ENCODE measurements around the gene TUBB4B.
"Not testable (repeated sequence)": the region's sequence is repeated elsewhere in the genome, so short reads cannot be mapped to it uniquely, and the experiment has no call there.

The TUBB4B gene

DNA sequence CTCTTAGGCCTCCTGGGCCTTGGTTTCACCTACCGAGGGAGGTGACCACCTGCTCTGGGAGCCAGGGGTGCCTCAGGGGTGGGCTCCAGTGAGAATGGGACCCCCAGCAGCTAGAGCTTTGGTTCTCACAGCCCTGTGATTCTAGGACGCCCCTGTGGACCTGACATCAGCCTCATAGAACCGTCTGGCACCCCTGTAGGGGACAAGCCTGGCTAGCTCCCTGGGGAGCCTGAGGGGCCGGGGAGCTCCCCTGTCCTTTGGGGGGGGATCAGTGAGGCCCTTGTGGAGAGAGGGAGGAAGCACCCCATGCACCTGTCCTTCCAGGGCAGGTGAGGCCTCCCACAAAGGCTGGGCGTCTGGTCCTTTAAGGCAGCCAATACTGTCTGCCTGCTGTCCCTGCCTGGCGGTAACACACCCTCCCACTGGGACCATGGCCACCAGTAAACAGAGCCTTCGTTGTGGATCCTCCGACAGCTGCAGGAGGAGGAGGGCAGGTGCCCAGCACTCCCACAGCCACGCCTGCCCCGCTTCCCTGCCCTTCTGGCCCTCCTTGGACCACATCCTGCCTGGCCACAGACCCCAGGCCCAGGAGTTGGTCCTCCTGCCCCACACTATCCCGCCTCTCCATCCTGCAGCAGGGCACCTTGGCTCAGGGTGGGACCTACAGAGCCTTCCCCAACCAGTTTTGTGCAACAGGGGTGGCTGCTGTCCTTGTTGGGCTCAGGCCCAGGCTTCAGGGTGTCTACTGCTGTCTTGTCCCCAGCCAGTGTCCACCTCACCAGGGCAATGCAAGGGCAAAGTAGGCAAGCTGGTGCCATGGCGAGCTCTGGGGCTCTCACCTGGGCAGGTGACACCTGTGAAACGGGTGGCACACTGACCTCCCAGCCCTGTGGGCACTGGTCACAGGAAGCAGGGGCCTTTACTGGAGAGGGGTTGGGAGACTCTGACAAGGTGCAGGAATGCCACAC lies 3.0 kb upstream of the TUBB4B start:
- peak; percentile 38 for DNase-seq

DNA sequence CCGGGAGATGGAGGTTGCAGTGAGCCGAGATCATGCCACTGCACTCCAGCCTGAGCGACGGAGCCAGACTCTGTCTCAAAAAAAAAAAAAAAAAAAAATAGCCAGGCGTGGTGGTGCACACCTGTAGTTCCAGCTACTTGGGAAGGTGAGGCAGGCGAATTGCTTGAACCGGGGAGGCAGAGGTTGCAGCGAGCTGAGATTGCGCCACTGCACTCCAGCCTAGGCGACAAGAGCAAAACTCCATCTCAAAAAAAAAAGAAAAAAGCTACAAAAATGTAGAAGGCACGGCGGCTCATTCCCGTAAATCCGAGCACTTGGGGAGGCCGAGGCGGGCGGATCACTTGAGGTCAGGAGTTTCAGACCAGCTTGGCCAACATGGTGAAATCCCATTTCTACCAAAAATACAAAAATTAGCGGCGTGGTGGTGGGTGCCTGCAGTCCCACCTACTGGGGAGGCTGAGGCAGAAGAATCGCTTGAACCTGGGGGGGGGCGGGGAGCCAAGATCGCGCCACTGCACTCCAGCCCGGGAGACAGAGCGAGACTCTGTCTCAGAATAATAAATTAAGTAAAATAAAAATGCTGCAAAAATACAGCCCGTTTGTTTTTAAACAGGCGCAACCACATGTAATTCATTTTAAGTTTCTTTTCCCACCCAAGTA lies 1.4 kb upstream of the TUBB4B start:
- not testable (repeated sequence) for DNase-seq

DNA sequence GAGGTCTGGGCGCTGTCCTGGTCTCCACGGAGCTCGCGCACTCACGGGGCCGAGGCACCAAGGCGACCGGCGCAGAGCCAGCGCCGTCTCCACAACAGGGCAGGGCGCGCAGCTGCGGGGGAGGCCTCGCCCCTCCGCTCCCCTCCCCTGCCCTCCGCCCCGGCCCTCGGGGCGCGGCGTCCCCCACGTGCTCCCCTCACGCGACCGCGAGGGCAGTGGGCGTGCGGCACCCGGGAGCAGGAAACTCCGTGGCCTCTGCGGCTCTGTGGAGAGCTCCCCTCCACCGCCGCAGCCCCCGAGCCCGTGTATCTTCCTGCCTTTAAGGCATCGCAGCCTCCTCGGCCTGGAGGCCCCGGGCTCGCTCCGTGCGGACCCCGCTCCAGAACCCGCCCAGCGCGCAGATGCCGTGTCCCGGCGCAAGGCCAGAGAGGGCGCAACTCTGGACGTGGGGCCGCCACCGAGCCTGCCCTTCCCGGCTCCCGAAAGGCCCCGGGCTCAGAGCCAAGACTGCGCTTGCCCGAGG lies 708 bp upstream of the TUBB4B start:
- DNase-seq: no peak

DNA sequence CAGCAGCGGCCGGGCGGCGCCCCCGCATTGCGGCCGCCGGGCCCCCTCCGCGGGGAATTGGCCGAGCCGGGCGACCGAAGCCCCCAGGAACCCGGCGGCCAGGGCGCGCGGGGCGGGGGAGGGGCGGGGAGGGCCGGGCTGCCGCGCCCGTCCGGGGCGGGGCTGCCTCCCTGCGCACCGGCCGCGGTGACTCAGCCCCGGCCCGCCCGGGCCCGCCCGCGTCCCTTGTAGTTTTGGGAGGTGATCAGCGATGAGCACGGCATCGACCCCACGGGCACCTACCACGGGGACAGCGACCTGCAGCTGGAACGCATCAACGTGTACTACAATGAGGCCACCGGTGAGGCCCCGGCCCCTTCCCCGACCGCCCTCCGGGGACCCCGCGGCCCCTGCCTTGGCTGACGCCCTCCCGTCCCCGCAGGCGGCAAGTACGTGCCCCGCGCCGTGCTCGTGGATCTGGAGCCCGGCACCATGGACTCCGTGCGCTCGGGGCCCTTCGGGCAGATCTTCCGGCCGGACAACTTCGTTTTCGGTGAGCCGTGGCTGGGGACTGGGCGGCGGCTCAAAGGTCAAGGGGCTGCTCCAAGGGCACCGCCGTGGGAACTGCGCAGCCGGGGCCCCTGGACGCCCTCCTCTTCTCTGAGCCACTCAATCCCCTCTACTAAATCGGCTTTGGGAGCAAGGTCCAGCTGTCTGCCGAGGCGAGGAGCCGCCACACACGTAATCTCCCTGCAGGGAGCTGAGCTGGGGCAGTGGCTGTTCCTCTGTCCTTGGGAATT lies 592 bp downstream of the TUBB4B start:
- no peak for DNase-seq

DNA sequence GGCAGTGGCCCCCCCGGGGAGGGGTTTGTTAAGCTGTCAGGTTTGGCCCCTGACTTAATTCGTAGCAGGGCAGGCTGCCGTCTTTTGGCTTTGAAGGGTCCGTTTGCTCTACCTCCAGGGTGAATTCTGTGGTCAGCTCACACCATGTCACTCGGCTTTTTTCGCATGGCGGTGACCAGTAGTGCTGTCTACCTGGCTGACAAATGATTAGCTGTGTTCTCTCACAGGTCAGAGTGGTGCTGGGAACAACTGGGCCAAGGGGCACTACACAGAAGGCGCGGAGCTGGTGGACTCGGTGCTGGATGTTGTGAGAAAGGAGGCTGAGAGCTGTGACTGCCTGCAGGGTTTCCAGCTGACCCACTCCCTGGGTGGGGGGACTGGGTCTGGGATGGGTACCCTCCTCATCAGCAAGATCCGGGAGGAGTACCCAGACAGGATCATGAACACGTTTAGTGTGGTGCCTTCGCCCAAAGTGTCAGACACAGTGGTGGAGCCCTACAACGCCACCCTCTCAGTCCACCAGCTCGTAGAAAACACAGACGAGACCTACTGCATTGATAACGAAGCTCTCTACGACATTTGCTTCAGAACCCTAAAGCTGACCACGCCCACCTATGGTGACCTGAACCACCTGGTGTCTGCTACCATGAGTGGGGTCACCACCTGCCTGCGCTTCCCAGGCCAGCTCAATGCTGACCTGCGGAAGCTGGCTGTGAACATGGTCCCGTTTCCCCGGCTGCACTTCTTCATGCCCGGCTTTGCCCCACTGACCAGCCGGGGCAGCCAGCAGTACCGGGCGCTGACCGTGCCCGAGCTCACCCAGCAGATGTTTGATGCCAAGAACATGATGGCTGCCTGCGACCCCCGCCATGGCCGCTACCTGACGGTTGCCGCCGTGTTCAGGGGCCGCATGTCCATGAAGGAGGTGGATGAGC lies 1.4 kb downstream of the TUBB4B start:
- no peak for DNase-seq

DNA sequence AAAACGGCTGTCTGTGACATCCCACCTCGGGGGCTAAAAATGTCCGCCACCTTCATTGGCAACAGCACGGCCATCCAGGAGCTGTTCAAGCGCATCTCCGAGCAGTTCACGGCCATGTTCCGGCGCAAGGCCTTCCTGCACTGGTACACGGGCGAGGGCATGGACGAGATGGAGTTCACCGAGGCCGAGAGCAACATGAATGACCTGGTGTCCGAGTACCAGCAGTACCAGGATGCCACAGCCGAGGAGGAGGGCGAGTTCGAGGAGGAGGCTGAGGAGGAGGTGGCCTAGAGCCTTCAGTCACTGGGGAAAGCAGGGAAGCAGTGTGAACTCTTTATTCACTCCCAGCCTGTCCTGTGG lies 2.2 kb downstream of the TUBB4B start:
- DNase-seq: not testable (repeated sequence)

DNA sequence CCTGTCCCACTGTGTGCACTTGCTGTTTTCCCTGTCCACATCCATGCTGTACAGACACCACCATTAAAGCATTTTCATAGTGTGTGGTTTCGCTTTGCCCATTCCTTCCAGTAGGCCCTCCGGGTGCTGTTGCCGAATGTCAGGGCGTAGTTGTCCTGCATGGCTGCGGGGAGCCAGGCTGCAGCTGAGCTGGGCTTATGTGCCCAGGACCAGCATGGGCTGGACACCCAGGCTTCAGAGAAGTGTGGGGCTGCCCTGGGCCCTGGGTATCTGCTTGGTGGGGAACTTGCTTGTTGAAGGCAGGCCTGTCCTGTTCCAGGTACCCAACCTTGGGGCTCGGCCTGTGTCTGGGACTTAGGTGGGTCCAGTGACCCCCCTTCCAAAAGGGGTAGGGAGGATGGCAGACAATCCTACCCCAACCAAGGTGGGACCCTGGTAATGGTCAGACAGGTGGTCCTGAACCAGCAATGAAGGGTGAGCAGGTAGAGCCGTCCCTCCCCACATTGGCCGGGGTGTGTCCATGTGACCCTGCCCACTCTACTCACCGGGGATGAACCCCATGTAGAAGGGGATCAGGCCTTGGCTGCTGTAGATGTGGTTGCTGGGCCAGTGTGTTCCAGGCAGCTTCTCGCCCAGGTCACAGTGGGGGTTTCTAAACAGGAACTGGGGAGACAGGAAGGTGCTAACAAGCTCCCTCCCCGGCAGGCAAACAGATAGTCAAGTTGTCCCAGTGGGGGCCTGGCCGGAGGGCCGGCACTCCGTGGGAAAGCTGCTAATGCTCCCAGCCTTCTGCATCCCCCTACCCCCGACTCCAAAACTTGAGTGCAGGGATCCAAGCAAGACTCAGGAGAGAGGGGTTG lies 2.8 kb downstream of the TUBB4B start:
- DNase-seq: no peak

DNA sequence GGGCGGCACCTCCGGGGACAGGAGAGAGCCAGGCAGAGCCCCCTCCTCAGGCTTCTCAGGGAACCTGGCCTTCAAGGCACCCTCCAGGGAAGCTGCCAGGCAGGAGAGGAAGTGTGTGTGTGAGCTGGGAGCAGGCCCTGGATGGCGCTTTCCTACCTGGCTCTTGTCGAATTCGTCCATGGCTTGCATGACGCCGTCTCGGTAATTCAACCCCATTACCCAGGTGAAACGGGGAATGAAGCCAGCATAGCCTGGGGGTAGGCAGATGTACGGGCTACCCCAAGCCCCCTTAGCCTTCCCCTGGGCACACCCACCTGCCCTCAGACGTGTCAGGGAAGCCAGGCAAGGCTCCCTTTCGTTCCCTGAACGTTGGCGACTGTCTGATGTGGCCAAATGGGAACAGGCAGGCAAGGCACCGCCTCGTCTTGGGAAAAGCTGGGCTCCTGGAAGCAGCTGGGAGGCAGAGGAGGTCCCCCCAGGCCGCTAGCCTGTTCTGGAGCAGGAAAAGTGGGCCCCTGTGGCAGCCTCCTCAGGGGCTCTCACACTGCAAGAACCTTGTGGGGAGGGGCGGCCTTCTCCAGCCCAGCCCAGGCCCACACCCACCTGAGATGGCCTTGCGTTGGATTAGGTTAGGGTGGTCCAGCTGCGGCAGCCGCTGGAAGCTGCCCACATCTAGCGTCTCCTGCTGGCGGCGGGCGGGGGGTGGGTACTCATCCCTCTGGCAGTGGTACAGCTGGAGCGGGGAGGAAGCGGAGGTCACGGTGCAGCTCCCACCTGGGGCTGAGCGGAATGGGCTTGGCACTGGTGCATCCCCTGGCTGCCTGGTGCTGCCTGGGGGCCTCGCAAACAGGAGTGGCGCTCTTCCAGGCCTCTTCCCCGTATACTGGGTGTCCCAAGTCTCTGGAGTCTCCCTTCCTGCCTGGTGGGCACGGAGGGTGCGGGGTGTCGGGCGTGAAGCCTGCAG lies 3.7 kb downstream of the TUBB4B start:
- no peak for DNase-seq

DNA sequence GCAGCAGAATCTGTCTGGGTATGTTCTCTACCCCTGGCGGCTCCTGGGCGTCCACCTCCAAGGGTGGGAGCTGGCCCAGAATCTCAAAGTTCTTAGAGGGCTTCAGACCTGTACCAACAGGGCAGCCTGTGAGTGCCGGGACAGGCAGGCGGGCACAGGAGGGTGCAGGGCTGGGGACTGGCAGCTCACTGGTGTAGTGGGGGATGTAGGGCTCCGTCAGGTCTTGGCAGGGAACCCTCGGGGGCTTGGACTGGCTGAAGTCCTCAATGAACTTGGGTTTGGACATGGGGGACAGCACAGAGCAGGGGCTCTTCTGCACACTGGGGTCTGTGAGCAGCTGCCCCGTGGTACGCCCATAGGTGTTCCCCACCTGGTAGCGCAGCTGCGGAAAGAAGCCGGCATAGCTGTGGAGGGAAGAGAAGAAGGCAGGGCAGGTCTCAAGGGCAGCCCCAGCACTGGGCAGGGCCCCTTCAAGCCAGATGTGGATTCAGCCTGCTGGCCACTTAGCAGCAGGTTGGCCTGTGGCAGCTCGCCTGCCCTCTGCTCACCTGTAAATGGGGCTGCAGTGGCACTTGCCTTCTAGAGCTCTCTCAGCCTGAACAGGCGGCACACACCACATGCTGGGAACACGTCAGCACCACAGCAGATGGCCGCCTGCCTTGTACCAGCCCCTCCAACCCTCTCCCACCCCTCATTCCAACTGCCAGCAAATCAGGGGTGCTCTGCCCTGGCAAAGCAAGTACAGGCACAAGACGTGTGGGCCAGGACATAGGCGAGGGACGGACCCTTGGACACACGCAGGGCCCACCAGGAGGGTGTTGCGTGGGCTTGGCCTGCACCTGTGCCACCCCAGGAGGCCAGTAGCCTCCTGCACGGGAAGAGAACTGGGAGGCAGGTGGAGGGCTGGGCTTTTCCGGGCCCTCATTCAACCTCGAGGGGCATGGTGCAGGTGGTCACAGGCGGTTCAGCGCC lies 4.6 kb downstream of the TUBB4B start:
- DNase-seq: no peak

DNA sequence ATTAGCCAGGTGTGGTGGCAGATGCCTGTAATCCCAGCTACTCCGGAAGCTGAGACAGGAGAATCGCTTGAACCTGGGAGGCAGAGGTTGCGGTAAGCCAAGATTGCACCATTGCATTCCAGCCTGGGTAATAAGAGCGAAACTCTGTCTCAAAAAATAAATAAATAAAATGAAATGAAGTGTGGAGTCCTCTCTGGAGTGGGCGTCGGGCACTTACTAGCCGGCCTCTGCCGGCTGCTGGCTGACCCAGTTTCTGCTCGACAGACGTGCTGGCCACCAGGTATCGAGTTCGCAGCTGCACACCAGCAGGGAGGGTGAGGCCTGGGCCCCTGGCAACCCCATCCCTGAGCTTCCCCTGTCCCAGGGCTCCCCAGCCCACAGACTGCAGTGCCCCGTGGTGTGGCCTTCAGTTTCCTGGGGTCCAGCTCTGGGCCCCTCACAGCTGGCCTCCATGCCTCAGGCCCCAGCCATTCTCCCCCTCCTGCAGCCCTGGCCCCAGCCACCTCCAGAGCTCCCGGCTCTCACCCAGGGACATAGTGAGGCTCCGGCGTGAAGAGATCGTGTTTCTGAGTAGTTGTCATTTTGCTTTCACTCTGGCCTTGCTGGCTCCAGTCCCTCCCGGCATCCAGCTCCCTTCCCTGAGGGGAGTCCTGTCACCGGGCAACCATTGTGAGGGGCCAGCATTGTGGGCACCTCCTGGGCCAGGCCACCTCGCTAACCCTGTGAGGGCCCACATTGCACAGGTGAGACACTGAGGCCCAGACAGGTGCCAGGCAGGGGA lies 6.2 kb downstream of the TUBB4B start:
- no peak for DNase-seq

DNA sequence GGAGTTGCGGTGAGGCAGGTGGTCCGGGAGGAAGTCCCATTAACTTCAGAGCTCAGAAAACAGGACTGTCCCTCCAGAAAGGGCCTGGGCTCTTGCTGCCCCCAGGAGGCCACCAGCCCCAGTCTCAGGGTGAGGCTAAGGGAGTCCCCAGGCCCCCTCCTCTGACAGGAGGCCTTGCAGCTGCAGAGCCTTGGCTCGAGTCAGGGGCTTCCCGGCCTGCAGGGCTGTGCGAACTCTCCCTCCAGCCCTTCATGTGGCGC lies 6.8 kb downstream of the TUBB4B start:
- DNase-seq: no peak

DNA sequence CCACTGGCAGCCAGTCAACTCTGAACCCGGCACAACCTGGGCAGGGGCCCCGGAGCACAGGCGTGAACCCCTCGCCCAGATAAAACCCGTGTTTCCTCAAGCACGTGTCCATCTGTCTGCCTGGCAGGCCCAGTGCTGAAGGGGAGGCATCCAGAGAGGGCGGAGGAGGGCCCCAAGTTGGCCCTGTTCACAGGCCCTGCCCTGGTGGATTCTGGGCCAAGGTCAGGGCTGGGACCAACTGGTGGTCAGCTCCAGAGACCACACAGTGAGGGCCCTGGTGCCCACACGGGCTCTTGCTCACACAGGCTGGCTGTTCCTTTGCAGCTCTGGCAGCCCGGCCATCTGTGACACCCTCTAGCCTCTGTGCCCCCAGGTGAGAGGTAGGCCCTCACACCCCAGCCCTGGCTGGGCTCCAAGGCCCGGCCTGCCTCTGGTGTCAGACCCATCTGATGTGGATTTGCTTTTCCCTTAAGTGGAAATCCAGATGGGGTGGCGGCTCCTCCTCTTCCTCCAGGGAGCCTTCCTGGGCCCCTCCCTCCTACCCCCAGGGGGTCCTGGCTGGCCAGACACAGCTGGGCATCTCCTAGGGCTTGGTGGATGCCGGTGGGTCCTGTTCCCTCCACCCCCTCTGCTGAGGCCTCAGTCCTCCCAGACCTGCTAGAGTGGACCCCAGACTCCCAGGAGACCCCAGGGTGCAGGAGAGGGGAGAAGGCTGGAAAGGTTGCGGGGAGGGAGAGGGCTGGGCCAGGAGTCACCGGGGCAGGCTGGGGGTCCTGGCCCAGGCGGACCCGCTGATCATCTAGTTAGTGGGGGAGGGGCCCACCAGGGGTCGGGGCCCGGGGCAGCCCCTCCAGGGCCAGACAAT lies 9.5 kb downstream of the TUBB4B start:
- DNase-seq: no peak

DNA sequence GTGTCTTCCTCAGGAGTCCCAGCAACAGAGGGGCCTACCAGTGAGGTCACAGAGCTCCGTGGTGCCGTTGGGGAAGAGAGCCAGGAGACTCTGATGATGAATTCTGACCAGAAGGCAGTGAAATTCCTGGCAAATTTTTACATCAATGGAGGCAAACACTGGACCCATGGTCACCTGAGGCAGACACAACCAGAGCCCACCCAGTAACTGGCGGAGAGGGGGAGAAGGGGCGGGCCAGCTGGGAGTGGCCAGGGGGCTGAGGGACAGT lies 10.0 kb downstream of the TUBB4B start, which contains the start of gene STPG3:
TSS of gene STPG3 (plus strand) at position 93 of the 268 bp plus-strand sequence. CDS start at position 94, 1 bp downstream.
- DNase-seq: no peak

DNA sequence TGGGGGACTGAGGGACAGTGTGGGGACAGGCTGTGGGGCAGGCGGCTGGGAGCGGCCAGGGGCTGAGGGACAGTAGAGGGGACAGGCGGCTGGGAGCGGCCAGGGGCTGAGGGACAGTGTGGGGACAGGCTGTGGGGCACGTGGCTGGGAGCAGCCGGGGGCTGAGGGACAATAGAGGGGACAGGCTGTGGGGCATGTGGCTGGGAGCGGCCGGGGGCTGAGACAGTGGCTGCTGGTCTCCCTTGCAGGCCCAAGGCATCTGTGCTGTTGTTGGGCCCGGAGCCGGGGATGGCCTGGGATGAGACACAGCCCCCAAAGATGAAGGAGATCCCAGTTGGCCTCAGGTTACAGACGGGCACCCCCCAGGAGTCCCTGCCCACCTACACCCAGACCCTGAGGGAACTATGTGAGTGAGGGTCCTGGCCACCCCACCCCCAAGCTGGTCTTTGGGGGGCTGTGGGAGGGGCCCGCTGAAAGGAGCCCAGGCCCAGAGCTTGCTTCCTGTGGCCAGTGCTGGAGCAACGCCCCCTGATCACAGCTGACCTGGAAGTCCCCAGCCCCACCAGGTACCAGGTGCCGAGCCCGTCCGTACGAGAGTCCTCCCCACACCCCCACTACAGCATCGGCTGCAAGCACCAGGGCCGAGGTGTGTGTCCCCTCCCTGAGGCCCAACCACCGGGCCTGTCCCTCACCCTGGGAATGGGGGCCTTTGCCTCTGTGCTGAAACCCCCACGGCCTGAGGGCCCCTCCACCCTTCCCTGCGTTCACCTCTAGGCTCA lies 10.6 kb downstream of the TUBB4B start:
- DNase-seq: no peak

DNA sequence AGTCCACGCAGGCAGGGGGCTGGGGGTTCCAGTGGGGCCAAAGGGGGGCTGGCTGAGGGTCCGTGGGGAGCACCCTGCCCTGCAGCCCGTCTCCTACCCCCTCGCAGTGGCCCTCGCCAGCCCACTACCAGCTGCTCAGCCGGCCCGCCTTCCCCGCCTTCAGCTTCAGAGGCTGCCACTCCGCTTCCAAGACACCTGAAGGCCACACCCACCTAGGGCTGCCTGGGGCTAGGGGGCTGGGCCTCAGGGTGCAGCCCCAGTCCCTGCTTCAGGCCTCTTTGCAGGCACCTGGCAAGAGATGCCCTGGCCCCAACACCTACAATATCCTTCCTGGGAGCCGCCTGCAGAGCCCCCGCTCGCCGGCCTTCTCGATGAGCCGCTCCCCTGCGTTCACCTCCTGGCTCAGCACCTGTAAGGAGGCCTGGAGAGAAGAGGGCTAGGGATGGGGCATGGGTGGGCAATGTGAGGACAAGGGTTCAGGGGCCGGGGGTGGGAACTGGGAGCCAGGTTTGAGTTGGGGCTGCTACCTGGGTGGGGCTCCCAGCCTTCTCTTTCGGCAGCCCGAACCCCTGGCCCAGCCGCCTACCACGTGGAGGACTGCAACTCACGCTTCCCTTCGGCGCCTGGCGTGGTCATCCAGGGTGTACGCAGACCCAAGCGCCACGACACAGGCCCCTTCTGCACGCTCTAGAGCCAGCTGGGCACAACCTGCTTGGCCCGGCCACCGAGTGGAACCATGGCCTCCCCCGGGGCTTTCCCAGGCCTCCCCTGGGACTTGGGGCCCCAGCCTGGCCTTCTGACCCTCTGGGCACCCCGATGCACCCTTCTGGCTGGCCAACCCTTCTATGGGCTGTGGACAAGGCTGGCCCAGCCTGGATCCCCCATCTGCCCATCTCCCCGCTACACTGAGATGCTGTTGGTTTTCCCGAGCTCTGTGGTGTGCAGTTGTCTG lies 11.7 kb downstream of the TUBB4B start:
- no peak for DNase-seq
